H7 (cell line): ENCODE data around the gene NAA11. TPM values are rescaled to one million over a fixed set of nuclear protein-coding genes. Genes with fewer than 3 reads are reported as not detected.

Experiments
- total RNA-seq: library from RNA; depleted of rRNA; stranded (reverse); fragments of >200 nt; shearing (Covaris generic); gene quantifications from 2 replicates; pipeline ENCODE4 v1.2.3, GENCODE V29; 2014; rRNA removed

The NAA11 gene
- total RNA-seq, 1 experiment from 2014 or later = not detected

Other genes starting within 250 kb of the NAA11 start
- gene GK2, start 82.2 kb upstream of the NAA11 start, total RNA-seq = not detected in 2 replicates